Stimulated activated CD8-positive, alpha-beta memory T cell treated with anti-CD3 and anti-CD28 coated beads, Interleukin-7, amount 100 ng/mL, for 24 hours (primary cell): ENCODE measurements around the gene ERBB3.
"Not testable (repeated sequence)": the region's sequence is repeated elsewhere in the genome, so short reads cannot be mapped to it uniquely, and the experiment has no call there.

ENCODE experiments used
- DNase-seq: peaks from one replicate; pipeline ENCODE4 v3.0.0-alpha.2; 2020; ENCODE audit warnings: low read depth

ERBB3 gene

GRCh38 chr12:56116267-56117081, 36.5 kb downstream of the ERBB3 start, which contains the start of gene RPL41:
TSS of gene RPL41 (plus strand) at chr12:56116633.
- peak; percentile 92 for DNase-seq

GRCh38 chr12:56117082-56117706, 37.2 kb downstream of the ERBB3 start:
- DNase-seq = not testable (repeated sequence)

GRCh38 chr12:56117778-56118687, 38.1 kb downstream of the ERBB3 start, which contains the start of gene ZC3H10:
TSS of gene ZC3H10 (plus strand) at chr12:56118266. CDS start at chr12:56120563, 2,297 bp downstream.
- DNase-seq = peak; percentile 98

DNA sequence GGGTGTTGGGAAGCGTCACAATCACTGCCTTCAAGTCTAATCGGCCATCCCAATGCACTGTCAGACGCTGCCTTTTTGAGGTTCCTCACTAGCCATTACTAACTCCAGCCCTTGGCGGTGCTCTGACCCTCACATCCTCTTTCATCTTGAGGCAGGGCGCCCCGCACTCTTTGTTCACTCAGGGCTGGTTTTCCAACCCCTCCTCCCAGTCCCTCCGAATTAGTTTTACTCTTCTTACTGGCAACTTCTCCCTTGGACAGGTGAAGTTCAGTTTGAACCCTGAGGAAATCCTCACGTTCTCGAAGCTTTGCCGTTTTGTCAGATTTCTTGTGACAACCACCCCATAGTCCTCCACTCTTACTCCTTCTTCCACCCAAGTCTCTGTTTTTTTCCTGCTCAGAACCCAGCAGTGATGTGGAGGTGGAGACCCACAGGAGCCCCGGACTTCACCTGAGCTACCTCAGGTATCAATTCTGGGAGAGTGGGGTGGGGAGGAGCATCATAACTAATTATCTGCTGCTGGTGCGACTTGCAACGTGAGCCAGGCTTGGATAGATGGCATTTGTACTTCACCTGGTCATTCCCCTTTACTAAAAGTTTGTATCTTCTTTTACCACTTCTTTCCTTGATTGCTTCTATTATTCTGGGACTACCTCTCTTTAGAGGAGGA, 38.9 kb downstream of the ERBB3 start:
- DNase-seq = no peak

- peak; percentile 18 for DNase-seq
Measured at GRCh38 chr12:56119361-56119796, 39.4 kb downstream of the ERBB3 start.

GRCh38 chr12:56120158-56120846, 40.3 kb downstream of the ERBB3 start:
- DNase-seq = no peak

DNA sequence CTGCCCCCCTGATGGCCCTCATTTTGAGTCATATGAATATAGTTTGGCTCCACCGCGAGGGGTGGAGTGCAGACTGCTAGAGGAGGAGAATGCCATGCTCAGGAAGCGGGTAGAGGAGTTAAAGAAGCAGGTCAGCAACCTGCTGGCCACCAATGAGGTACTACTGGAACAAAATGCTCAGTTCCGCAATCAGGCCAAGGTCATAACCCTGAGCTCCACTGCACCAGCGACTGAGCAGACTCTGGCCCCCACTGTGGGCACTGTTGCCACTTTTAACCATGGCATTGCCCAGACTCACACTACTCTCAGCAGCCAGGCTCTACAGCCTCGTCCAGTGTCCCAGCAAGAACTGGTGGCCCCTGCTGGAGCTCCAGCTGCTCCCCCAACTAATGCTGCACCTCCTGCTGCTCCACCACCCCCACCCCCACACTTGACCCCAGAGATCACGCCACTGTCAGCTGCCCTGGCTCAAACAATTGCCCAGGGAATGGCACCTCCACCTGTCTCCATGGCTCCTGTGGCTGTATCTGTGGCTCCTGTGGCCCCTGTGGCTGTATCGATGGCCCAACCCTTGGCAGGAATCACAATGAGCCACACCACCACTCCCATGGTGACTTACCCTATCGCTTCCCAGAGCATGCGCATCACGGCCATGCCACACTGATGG, 41.4 kb downstream of the ERBB3 start:
- DNase-seq = no peak

GRCh38 chr12:56122637-56123036, 42.7 kb downstream of the ERBB3 start:
- DNase-seq = no peak

DNA sequence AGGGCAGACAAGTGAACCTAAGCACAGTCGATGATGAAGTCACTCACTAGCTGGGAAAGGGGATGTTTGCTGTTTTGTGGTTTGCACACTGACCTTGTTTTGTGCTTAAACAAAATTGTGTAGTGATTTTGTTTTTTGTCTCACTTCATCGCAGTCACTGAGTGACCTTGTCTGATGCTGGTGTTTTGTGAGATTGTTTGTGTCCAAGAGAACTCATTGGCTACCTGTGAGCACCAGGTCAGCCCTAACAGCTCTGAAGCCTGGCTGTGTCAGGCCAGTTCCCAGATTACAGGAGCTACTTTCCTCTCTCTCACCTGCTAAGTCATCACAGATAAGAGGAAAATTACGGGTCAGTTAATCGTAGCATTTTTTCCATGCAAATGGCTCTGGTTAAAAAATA, 44.2 kb downstream of the ERBB3 start:
- no peak for DNase-seq

DNA sequence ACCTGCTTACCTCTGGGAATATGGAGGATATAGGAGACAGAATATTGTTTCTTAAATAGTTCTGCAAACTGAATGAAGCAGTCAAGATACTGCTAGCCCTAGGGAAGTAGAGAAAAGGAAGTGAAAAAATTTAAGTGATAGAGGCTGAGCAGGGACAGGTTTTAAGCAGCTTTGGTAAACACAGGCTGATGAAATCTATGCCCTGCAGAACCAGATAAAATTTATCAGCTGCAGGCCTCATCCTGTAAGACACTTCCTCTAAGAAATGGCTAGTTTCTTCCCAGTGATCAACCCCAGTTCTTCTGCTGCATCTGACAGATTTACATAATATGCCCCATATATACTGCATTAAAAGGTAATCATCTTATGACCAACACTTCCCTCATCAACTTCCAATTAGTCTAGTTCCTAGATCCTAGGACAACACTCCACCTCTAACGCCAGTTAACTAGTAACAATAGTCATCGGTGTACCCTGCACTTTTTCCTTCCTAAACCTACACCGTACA, 46.8 kb downstream of the ERBB3 start:
- no peak for DNase-seq

GRCh38 chr12:56127485-56127887, 47.5 kb downstream of the ERBB3 start:
- no peak for DNase-seq

- peak; percentile 87 for DNase-seq
Measured at GRCh38 chr12:56127888-56128669, 48.1 kb downstream of the ERBB3 start, which contains the start of gene ESYT1. TSS of gene ESYT1 (plus strand) at chr12:56128267. CDS start at chr12:56128320, 53 bp downstream.

DNA sequence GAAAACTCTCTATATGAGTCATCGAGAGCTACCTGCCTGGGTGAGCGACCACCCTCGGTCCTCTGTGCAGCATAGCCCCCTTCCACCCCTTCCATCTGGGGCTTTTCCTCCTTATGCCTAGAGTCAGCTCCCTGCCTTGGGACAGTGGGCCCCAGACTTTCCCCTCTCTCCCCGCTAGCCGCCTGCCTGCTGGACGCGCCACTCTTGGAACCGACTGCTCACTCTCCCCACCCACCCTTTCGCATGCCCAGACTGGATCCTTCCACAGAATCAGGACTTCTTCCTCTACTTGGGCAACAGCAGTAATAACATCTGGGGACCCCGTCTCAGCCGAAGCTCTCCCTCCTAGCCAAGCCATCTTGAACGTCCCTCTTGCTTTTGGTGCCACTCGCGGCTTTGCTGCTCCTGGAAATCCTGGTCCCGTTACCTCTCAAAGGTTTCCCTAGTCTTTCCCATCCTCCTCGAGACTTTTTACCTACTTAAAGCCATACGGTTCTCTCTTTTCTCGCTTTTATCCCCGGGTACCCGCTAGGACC, 48.8 kb downstream of the ERBB3 start:
- DNase-seq = no peak

- peak; percentile 45 for DNase-seq
Measured at GRCh38 chr12:56129206-56129941, 49.4 kb downstream of the ERBB3 start.

DNA sequence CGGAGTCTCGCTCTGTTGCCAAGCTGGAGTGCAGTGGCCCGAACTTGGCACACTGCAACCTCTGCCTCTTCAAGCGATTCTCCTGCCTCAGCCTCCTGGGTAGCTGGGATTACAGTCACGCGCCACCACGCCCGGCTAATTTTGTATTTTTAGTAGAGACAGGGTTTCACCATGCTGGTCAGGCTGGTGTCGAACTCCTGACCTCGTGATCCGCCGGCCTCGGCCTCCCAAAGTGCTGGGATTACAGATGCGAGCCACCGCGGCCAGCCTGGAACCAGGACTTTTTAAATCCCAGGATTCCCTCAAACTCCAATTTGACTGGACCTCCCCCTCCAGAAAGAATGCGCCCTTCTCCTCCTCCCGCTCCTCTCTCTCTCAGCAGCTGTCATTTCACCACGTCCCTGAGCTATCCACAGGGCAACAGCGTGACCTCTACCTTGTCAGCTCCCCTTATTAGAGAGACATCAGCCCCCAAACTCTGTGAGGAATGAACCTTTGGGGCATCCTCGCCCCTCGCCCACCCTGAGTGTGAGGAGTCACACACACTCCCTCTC, 50.1 kb downstream of the ERBB3 start:
- no peak for DNase-seq

- DNase-seq = no peak
Measured at GRCh38 chr12:56130876-56131275, 50.9 kb downstream of the ERBB3 start.

DNA sequence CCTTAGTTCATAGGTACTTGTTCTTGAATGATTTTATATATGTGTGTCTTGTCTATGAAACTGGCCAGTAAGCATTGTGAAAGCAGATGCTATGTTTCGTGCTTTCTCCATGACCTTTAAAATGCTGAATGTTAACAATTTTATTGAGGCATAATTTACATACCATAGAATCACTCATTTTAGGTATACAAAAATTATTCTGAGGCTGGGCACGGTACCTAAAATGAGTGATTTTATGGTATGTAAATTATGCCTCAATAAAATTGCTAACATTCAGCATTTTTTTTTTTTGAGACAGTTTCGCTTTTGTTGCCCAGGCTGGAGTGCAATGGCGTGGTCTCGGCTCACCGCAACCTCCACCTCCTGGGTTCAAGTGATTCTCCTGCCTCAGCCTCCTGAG, 54.9 kb downstream of the ERBB3 start:
- DNase-seq = no peak
